GM12878 (cell line): ENCODE results near the gene NCAPH2.

Experiments
- RCOR1 ChIP-seq: conservative IDR thresholded peaks from 2 replicates; pipeline ENCODE4 v1.6.1; 2012; ENCODE audit warnings: low read depth, low read length, improper control_type of control experiment
- ZNF274 ChIP-seq: IDR thresholded peaks from one replicate; pipeline ENCODE4 v1.8.0; 2011; ENCODE audit not compliant: insufficient read length, insufficient read depth
- TF ChIP-seq, protein P1 (sequence below), 3 experiments: IDR thresholded peaks in 2 of 3; conservative IDR thresholded peaks in 1 of 3; 2 replicates each; pipeline ENCODE4 v1.5.1; 2011; ENCODE audit warnings: low read depth in 3 of 3, low read length in 3 of 3, mild to moderate bottlenecking in 3 of 3, control low read depth in 2 of 3, moderate library complexity in 2 of 3, inconsistent platforms in 1 of 3, mixed read lengths in 1 of 3; ENCODE audit not compliant: control insufficient read depth in 2 of 3, insufficient read depth in 1 of 3; ENCODE audit errors: extremely low read depth in 1 of 3
- TF ChIP-seq, protein P2 (sequence below): fragments of 450-650 bp; IDR thresholded peaks from 2 replicates; pipeline ENCODE4 v1.6.1; 2017; ENCODE audit warnings: mild to moderate bottlenecking, moderate library complexity

DNA sequence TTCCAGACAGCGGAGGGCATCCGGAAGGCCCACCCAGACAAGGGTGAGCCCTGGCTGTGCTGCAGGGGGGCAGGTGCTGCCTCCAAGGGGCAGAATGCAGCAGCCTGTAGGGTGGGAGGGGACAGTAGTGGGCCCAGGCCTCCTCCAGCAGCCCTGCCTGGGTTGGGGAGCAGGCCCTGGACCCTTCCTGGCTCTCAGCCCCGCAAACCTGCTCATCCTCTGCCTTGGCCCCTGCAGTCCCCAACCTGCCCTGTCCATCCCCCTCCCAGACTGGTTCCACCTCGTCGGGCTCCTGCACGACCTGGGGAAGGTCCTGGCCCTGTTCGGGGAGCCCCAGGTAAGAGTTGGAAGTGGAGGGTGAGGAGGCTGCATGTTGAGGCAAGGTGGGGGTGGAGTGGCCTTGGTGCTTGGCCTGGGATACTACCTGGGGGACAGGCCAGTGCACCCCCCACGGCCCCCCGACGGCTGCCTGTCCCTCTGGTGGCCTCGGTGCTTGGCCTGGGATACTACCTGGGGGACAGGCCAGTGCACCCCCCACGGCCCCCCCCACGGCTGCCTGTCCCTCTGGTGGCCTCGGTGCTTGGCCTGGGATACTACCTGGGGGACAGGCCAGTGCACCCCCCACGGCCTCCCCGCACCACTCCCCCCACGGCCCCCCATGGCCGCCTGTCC lies 19.9 kb upstream of the NCAPH2 start:
- TF ChIP-seq, protein P1, sequence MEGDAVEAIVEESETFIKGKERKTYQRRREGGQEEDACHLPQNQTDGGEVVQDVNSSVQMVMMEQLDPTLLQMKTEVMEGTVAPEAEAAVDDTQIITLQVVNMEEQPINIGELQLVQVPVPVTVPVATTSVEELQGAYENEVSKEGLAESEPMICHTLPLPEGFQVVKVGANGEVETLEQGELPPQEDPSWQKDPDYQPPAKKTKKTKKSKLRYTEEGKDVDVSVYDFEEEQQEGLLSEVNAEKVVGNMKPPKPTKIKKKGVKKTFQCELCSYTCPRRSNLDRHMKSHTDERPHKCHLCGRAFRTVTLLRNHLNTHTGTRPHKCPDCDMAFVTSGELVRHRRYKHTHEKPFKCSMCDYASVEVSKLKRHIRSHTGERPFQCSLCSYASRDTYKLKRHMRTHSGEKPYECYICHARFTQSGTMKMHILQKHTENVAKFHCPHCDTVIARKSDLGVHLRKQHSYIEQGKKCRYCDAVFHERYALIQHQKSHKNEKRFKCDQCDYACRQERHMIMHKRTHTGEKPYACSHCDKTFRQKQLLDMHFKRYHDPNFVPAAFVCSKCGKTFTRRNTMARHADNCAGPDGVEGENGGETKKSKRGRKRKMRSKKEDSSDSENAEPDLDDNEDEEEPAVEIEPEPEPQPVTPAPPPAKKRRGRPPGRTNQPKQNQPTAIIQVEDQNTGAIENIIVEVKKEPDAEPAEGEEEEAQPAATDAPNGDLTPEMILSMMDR (IDR thresholded peaks at IDR 0.05 in 2 of 3, conservative IDR thresholded peaks at IDR 0.05 in 1 of 3; ENCODE audit: control insufficient read depth in 2 of 3, extremely low read depth in 1 of 3, insufficient read depth in 1 of 3, low read depth in 3 of 3, low read length in 3 of 3), result no peak
- TF ChIP-seq RCOR1 (no peak), ZNF274 (no peak)
- TF ChIP-seq, protein P2, sequence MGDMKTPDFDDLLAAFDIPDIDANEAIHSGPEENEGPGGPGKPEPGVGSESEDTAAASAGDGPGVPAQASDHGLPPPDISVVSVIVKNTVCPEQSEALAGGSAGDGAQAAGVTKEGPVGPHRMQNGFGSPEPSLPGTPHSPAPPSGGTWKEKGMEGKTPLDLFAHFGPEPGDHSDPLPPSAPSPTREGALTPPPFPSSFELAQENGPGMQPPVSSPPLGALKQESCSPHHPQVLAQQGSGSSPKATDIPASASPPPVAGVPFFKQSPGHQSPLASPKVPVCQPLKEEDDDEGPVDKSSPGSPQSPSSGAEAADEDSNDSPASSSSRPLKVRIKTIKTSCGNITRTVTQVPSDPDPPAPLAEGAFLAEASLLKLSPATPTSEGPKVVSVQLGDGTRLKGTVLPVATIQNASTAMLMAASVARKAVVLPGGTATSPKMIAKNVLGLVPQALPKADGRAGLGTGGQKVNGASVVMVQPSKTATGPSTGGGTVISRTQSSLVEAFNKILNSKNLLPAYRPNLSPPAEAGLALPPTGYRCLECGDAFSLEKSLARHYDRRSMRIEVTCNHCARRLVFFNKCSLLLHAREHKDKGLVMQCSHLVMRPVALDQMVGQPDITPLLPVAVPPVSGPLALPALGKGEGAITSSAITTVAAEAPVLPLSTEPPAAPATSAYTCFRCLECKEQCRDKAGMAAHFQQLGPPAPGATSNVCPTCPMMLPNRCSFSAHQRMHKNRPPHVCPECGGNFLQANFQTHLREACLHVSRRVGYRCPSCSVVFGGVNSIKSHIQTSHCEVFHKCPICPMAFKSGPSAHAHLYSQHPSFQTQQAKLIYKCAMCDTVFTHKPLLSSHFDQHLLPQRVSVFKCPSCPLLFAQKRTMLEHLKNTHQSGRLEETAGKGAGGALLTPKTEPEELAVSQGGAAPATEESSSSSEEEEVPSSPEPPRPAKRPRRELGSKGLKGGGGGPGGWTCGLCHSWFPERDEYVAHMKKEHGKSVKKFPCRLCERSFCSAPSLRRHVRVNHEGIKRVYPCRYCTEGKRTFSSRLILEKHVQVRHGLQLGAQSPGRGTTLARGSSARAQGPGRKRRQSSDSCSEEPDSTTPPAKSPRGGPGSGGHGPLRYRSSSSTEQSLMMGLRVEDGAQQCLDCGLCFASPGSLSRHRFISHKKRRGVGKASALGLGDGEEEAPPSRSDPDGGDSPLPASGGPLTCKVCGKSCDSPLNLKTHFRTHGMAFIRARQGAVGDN, result no peak
